GM19452 (cell line): ENCODE results near the gene ACSS1.

ENCODE experiments used
- ATAC-seq: cut with Tn5 transposase; IDR thresholded peaks from one replicate; pipeline ENCODE4 v1.9.1; 2021; ENCODE audit not compliant: unreplicated experiment

The ACSS1 gene

GRCh38 chr20:24995741-24996448, 62.0 kb downstream of the ACSS1 start:
- no peak for ATAC-seq

- no peak for ATAC-seq
These were observed 63.2 kb downstream of the ACSS1 start for GRCh38 chr20:24994470-24995368.

- no peak for ATAC-seq
These were observed 63.8 kb downstream of the ACSS1 start for GRCh38 chr20:24994186-24994465.

- no peak for ATAC-seq
These were observed 64.4 kb downstream of the ACSS1 start for GRCh38 chr20:24993337-24994185.

- ATAC-seq, result peak; percentile 95
These were observed 65.3 kb downstream of the ACSS1 start, which contains the start of gene APMAP for GRCh38 chr20:24992487-24993205. APMAP (minus strand) TSS chr20:24992751; CDS start chr20:24992688, 63 bp downstream.

- ATAC-seq, result peak; percentile 23
These were observed 65.9 kb downstream of the ACSS1 start for GRCh38 chr20:24991897-24992486.

- ATAC-seq, result no peak
These were observed 67.1 kb downstream of the ACSS1 start for GRCh38 chr20:24990810-24991252.

- no peak for ATAC-seq
These were observed 68.8 kb downstream of the ACSS1 start for GRCh38 chr20:24989162-24989561.

- no peak for ATAC-seq
These were observed 69.8 kb downstream of the ACSS1 start for GRCh38 chr20:24987873-24988835.

GRCh38 chr20:24987244-24987643, 70.7 kb downstream of the ACSS1 start:
- ATAC-seq, result no peak

GRCh38 chr20:24986436-24987015, 71.4 kb downstream of the ACSS1 start:
- ATAC-seq, result no peak

GRCh38 chr20:24985802-24986201, 72.1 kb downstream of the ACSS1 start:
- no peak for ATAC-seq

- ATAC-seq, result no peak
These were observed 72.8 kb downstream of the ACSS1 start for GRCh38 chr20:24984961-24985640.

GRCh38 chr20:24983896-24984295, 74.0 kb downstream of the ACSS1 start:
- no peak for ATAC-seq

- no peak for ATAC-seq
These were observed 76.1 kb downstream of the ACSS1 start for GRCh38 chr20:24981790-24982189.

- no peak for ATAC-seq
These were observed 76.7 kb downstream of the ACSS1 start for GRCh38 chr20:24981282-24981681.

- no peak for ATAC-seq
These were observed 77.5 kb downstream of the ACSS1 start for GRCh38 chr20:24980291-24981053.
